Measurements from ENCODE around the gene EPB41L3.
A peak's percentile ranks its signal among the peaks of the same experiment; 100 is the strongest.

The EPB41L3 gene

GRCh38 chr18:5558851-5559250 is 15.1 kb upstream of the EPB41L3 start:
- Histone ChIP-seq H3K9me3 (ENCODE audit: control insufficient read depth in 1 of 2, low read length in 2 of 2) (no peaks in the 10 kb centered on the region), H3K27me3 (ENCODE audit: control insufficient read depth in 1 of 2, insufficient read depth in 2 of 2, low read length in 2 of 2) (no peaks in the 10 kb centered on the region), H3K4me3 (ENCODE audit: low read depth in 1 of 2, low read length in 2 of 2) (no peak overlapping the region), H3K27ac (ENCODE audit: low read depth, low read length) (no peak overlapping the region), H3K9ac (ENCODE audit: low read depth in 1 of 2, low read length in 2 of 2) (no peak overlapping the region), H3K36me3 (ENCODE audit: control insufficient read depth in 1 of 2, insufficient read depth in 2 of 2, low read length in 2 of 2) (peaks cover 0 to 7% of the 10 kb centered on the region in 2 donors), H3K4me1 (ENCODE audit: control insufficient read depth in 1 of 2, insufficient read depth in 2 of 2, low read length in 2 of 2) (no peaks in the 10 kb centered on the region)

GRCh38 chr18:5556310-5556974 is 12.6 kb upstream of the EPB41L3 start:
- H3K27ac ChIP-seq (ENCODE audit: low read depth, low read length): no peak overlapping the region
- H3K4me1 ChIP-seq (ENCODE audit: control insufficient read depth in 1 of 2, insufficient read depth in 2 of 2, low read length in 2 of 2): no peaks in the 10 kb centered on the region
- H3K4me3 ChIP-seq (ENCODE audit: low read depth in 1 of 2, low read length in 2 of 2): no peak overlapping the region
- no peaks in the 10 kb centered on the region for H3K27me3 ChIP-seq (ENCODE audit: control insufficient read depth in 1 of 2, insufficient read depth in 2 of 2, low read length in 2 of 2)
- H3K36me3 ChIP-seq (ENCODE audit: control insufficient read depth in 1 of 2, insufficient read depth in 2 of 2, low read length in 2 of 2): peaks cover 0 to 7% of the 10 kb centered on the region in 2 donors
- H3K9me3 ChIP-seq (ENCODE audit: control insufficient read depth in 1 of 2, low read length in 2 of 2): no peaks in the 10 kb centered on the region
- no peak overlapping the region for H3K9ac ChIP-seq (ENCODE audit: low read depth in 1 of 2, low read length in 2 of 2)

GRCh38 chr18:5554629-5555028 is 10.8 kb upstream of the EPB41L3 start:
- H3K9me3 ChIP-seq (ENCODE audit: control insufficient read depth in 1 of 2, low read length in 2 of 2): no peaks in the 10 kb centered on the region
- H3K36me3 ChIP-seq (ENCODE audit: control insufficient read depth in 1 of 2, insufficient read depth in 2 of 2, low read length in 2 of 2): peaks cover 0 to 7% of the 10 kb centered on the region in 2 donors
- H3K4me3 ChIP-seq (ENCODE audit: low read depth in 1 of 2, low read length in 2 of 2): no peak overlapping the region
- H3K9ac ChIP-seq (ENCODE audit: low read depth in 1 of 2, low read length in 2 of 2): no peak overlapping the region
- no peaks in the 10 kb centered on the region for H3K4me1 ChIP-seq (ENCODE audit: control insufficient read depth in 1 of 2, insufficient read depth in 2 of 2, low read length in 2 of 2)
- H3K27ac ChIP-seq (ENCODE audit: low read depth, low read length): no peak overlapping the region
- no peaks in the 10 kb centered on the region for H3K27me3 ChIP-seq (ENCODE audit: control insufficient read depth in 1 of 2, insufficient read depth in 2 of 2, low read length in 2 of 2)

- H3K27me3 ChIP-seq (ENCODE audit: control insufficient read depth in 1 of 2, insufficient read depth in 2 of 2, low read length in 2 of 2): peaks cover 0 to 3% of the 10 kb centered on the region in 2 donors
- no peak overlapping the region for H3K9ac ChIP-seq (ENCODE audit: low read depth in 1 of 2, low read length in 2 of 2)
- H3K4me3 ChIP-seq (ENCODE audit: low read depth in 1 of 2, low read length in 2 of 2): no peak overlapping the region
- no peaks in the 10 kb centered on the region for H3K36me3 ChIP-seq (ENCODE audit: control insufficient read depth in 1 of 2, insufficient read depth in 2 of 2, low read length in 2 of 2)
- no peak overlapping the region for H3K27ac ChIP-seq (ENCODE audit: low read depth, low read length)
- no peaks in the 10 kb centered on the region for H3K9me3 ChIP-seq (ENCODE audit: control insufficient read depth in 1 of 2, low read length in 2 of 2)
- H3K4me1 ChIP-seq (ENCODE audit: control insufficient read depth in 1 of 2, insufficient read depth in 2 of 2, low read length in 2 of 2): peaks cover 0 to 4% of the 10 kb centered on the region in 2 donors
These were observed 2.9 kb upstream of the EPB41L3 start for GRCh38 chr18:5546660-5547059.

GRCh38 chr18:5543036-5543680 is 639 bp downstream of the EPB41L3 start:
- Histone ChIP-seq H3K27ac (ENCODE audit: low read depth, low read length) (peak overlapping the region; percentile 32), H3K36me3 (ENCODE audit: control insufficient read depth in 1 of 2, insufficient read depth in 2 of 2, low read length in 2 of 2) (no peaks in the 10 kb centered on the region), H3K27me3 (ENCODE audit: control insufficient read depth in 1 of 2, insufficient read depth in 2 of 2, low read length in 2 of 2) (peaks cover 0 to 3% of the 10 kb centered on the region in 2 donors), H3K4me1 (ENCODE audit: control insufficient read depth in 1 of 2, insufficient read depth in 2 of 2, low read length in 2 of 2) (peaks cover 0 to 4% of the 10 kb centered on the region in 2 donors), H3K9me3 (ENCODE audit: control insufficient read depth in 1 of 2, low read length in 2 of 2) (no peaks in the 10 kb centered on the region), H3K4me3 (ENCODE audit: low read depth in 1 of 2, low read length in 2 of 2) (peak overlapping the region; percentile 60), H3K9ac (ENCODE audit: low read depth in 1 of 2, low read length in 2 of 2) (no peak overlapping the region)

GRCh38 chr18:5542515-5543035 is 1.2 kb downstream of the EPB41L3 start:
- peaks cover 0 to 4% of the 10 kb centered on the region in 2 donors for H3K4me1 ChIP-seq (ENCODE audit: control insufficient read depth in 1 of 2, insufficient read depth in 2 of 2, low read length in 2 of 2)
- H3K27ac ChIP-seq (ENCODE audit: low read depth, low read length): no peak overlapping the region
- H3K9ac ChIP-seq (ENCODE audit: low read depth in 1 of 2, low read length in 2 of 2): no peak overlapping the region
- H3K9me3 ChIP-seq (ENCODE audit: control insufficient read depth in 1 of 2, low read length in 2 of 2): no peaks in the 10 kb centered on the region
- peak overlapping the region; percentile 60 for H3K4me3 ChIP-seq (ENCODE audit: low read depth in 1 of 2, low read length in 2 of 2)
- peaks cover 0 to 3% of the 10 kb centered on the region in 2 donors for H3K27me3 ChIP-seq (ENCODE audit: control insufficient read depth in 1 of 2, insufficient read depth in 2 of 2, low read length in 2 of 2)
- no peaks in the 10 kb centered on the region for H3K36me3 ChIP-seq (ENCODE audit: control insufficient read depth in 1 of 2, insufficient read depth in 2 of 2, low read length in 2 of 2)

GRCh38 chr18:5541644-5542043 is 2.2 kb downstream of the EPB41L3 start:
- Histone ChIP-seq H3K9me3 (ENCODE audit: control insufficient read depth in 1 of 2, low read length in 2 of 2) (no peaks in the 10 kb centered on the region), H3K4me3 (ENCODE audit: low read depth in 1 of 2, low read length in 2 of 2) (no peak overlapping the region), H3K27me3 (ENCODE audit: control insufficient read depth in 1 of 2, insufficient read depth in 2 of 2, low read length in 2 of 2) (peaks cover 0 to 3% of the 10 kb centered on the region in 2 donors), H3K9ac (ENCODE audit: low read depth in 1 of 2, low read length in 2 of 2) (no peak overlapping the region), H3K27ac (ENCODE audit: low read depth, low read length) (no peak overlapping the region), H3K36me3 (ENCODE audit: control insufficient read depth in 1 of 2, insufficient read depth in 2 of 2, low read length in 2 of 2) (no peaks in the 10 kb centered on the region), H3K4me1 (ENCODE audit: control insufficient read depth in 1 of 2, insufficient read depth in 2 of 2, low read length in 2 of 2) (peaks cover 0 to 4% of the 10 kb centered on the region in 2 donors)

GRCh38 chr18:5539391-5539790 is 4.4 kb downstream of the EPB41L3 start:
- H3K27me3 ChIP-seq (ENCODE audit: control insufficient read depth in 1 of 2, insufficient read depth in 2 of 2, low read length in 2 of 2): no peaks in the 10 kb centered on the region
- peaks cover 0 to 4% of the 10 kb centered on the region in 2 donors for H3K4me1 ChIP-seq (ENCODE audit: control insufficient read depth in 1 of 2, insufficient read depth in 2 of 2, low read length in 2 of 2)
- no peaks in the 10 kb centered on the region for H3K36me3 ChIP-seq (ENCODE audit: control insufficient read depth in 1 of 2, insufficient read depth in 2 of 2, low read length in 2 of 2)
- no peak overlapping the region for H3K9ac ChIP-seq (ENCODE audit: low read depth in 1 of 2, low read length in 2 of 2)
- no peak overlapping the region for H3K27ac ChIP-seq (ENCODE audit: low read depth, low read length)
- H3K9me3 ChIP-seq (ENCODE audit: control insufficient read depth in 1 of 2, low read length in 2 of 2): no peaks in the 10 kb centered on the region
- H3K4me3 ChIP-seq (ENCODE audit: low read depth in 1 of 2, low read length in 2 of 2): no peak overlapping the region

- Histone ChIP-seq H3K27me3 (ENCODE audit: control insufficient read depth in 1 of 2, insufficient read depth in 2 of 2, low read length in 2 of 2) (no peaks in the 10 kb centered on the region), H3K9me3 (ENCODE audit: control insufficient read depth in 1 of 2, low read length in 2 of 2) (no peaks in the 10 kb centered on the region), H3K27ac (ENCODE audit: low read depth, low read length) (no peak overlapping the region), H3K4me1 (ENCODE audit: control insufficient read depth in 1 of 2, insufficient read depth in 2 of 2, low read length in 2 of 2) (no peaks in the 10 kb centered on the region), H3K4me3 (ENCODE audit: low read depth in 1 of 2, low read length in 2 of 2) (no peak overlapping the region), H3K36me3 (ENCODE audit: control insufficient read depth in 1 of 2, insufficient read depth in 2 of 2, low read length in 2 of 2) (no peaks in the 10 kb centered on the region), H3K9ac (ENCODE audit: low read depth in 1 of 2, low read length in 2 of 2) (no peak overlapping the region)
These were observed 5.3 kb downstream of the EPB41L3 start for GRCh38 chr18:5538544-5538943.

- H3K27me3 ChIP-seq (ENCODE audit: control insufficient read depth in 1 of 2, insufficient read depth in 2 of 2, low read length in 2 of 2): no peaks in the 10 kb centered on the region
- no peak overlapping the region for H3K4me3 ChIP-seq (ENCODE audit: low read depth in 1 of 2, low read length in 2 of 2)
- H3K9me3 ChIP-seq (ENCODE audit: control insufficient read depth in 1 of 2, low read length in 2 of 2): no peaks in the 10 kb centered on the region
- H3K27ac ChIP-seq (ENCODE audit: low read depth, low read length): no peak overlapping the region
- H3K36me3 ChIP-seq (ENCODE audit: control insufficient read depth in 1 of 2, insufficient read depth in 2 of 2, low read length in 2 of 2): no peaks in the 10 kb centered on the region
- no peaks in the 10 kb centered on the region for H3K4me1 ChIP-seq (ENCODE audit: control insufficient read depth in 1 of 2, insufficient read depth in 2 of 2, low read length in 2 of 2)
- no peak overlapping the region for H3K9ac ChIP-seq (ENCODE audit: low read depth in 1 of 2, low read length in 2 of 2)
These were observed 5.9 kb downstream of the EPB41L3 start for GRCh38 chr18:5537860-5538259.

Measured in duodenal mucosa (tissue), 2 donors.